HFFc6 (cell line): ENCODE results near the gene C11orf42. TPM values are rescaled to one million over a fixed set of nuclear protein-coding genes. Genes with fewer than 3 reads are reported as not detected.

Source experiments
- DNase-seq: peaks from one replicate; pipeline ENCODE4 v3.0.0-alpha.2; 2018
- H3K27ac Mint-ChIP-seq: 2 replicates; pipeline ENCODE4 v1.8.0; 2020; ENCODE audit warnings: mild to moderate bottlenecking, mixed read lengths
- H3K27me3 Mint-ChIP-seq: 2 replicates; pipeline ENCODE4 v1.8.0; 2021; ENCODE audit warnings: mild to moderate bottlenecking, moderate library complexity, mixed read lengths; ENCODE audit not compliant: insufficient read depth
- H3K36me3 Mint-ChIP-seq: 2 replicates; pipeline ENCODE4 v1.8.0; 2021; ENCODE audit warnings: low read depth, mixed read lengths
- H3K4me1 Mint-ChIP-seq: 2 replicates; pipeline ENCODE4 v1.8.0; 2020; ENCODE audit warnings: low read depth, mixed read lengths
- H3K4me3 Mint-ChIP-seq: 2 replicates; pipeline ENCODE4 v1.8.0; 2020; ENCODE audit warnings: mild to moderate bottlenecking, moderate library complexity, mixed read lengths
- H3K9me3 Mint-ChIP-seq: 2 replicates; pipeline ENCODE4 v1.8.0; 2020; ENCODE audit warnings: mild to moderate bottlenecking, mixed read lengths
- CTCF ChIP-seq: fragments of 200-600 bp; sonication (generic); IDR thresholded peaks from 2 replicates; pipeline ENCODE4 v1.5.0; 2021; ENCODE audit warnings: antibody characterized with exemption, mild to moderate bottlenecking
- total RNA-seq, 6 experiments: library from RNA; stranded (reverse); fragmentation: NEBNext Ultra II Directional; extraction: Animal tissue kit (Norgen Biotek cat#: 25700); gene quantifications; 2 replicates in 1 of 6; 3 replicates in 5 of 6; pipeline ENCODE4 v1.2.3, GENCODE V29; 2021

C11orf42 gene
- total RNA-seq, 6 experiments from 2014 or later, result not detected

- Mint-ChIP-seq H3K4me3 (no peak overlapping the region), H3K27ac (peak overlapping the region; percentile 72), H3K27me3 (no peaks in the 10 kb centered on the region; the same call in 1 of the 2 replicates), H3K4me1 (peaks cover 16% of the 10 kb centered on the region), H3K36me3 (peaks cover 19% of the 10 kb centered on the region; the same call in 1 of the 2 replicates), H3K9me3 (no peaks in the 10 kb centered on the region)
- no peak for TF ChIP-seq CTCF
- DNase-seq, result peak; percentile 94
Measured at GRCh38 chr11:6219359-6219758, 14.0 kb downstream of the C11orf42 start.

GRCh38 chr11:6223854-6224253 is 18.5 kb downstream of the C11orf42 start:
- H3K9me3 Mint-ChIP-seq, result no peaks in the 10 kb centered on the region
- H3K36me3 Mint-ChIP-seq, result no peaks in the 10 kb centered on the region
- no peak overlapping the region for H3K4me3 Mint-ChIP-seq
- no peaks in the 10 kb centered on the region; the same call in 1 of the 2 replicates for H3K27me3 Mint-ChIP-seq
- TF ChIP-seq CTCF, result no peak
- H3K4me1 Mint-ChIP-seq, result peaks cover 24% of the 10 kb centered on the region
- no peak for DNase-seq
- no peak overlapping the region for H3K27ac Mint-ChIP-seq

GRCh38 chr11:6224421-6224820 is 19.1 kb downstream of the C11orf42 start:
- no peak for DNase-seq
- no peaks in the 10 kb centered on the region for H3K9me3 Mint-ChIP-seq
- no peaks in the 10 kb centered on the region; the same call in 1 of the 2 replicates for H3K27me3 Mint-ChIP-seq
- H3K27ac Mint-ChIP-seq, result no peak overlapping the region
- H3K4me1 Mint-ChIP-seq, result peaks cover 18% of the 10 kb centered on the region
- TF ChIP-seq CTCF, result no peak
- H3K36me3 Mint-ChIP-seq, result no peaks in the 10 kb centered on the region
- no peak overlapping the region for H3K4me3 Mint-ChIP-seq

- no peaks in the 10 kb centered on the region; the same call in 1 of the 2 replicates for H3K27me3 Mint-ChIP-seq
- no peaks in the 10 kb centered on the region for H3K36me3 Mint-ChIP-seq
- no peak overlapping the region; the same call in 1 of the 2 replicates for H3K27ac Mint-ChIP-seq
- no peak for TF ChIP-seq CTCF
- no peak for DNase-seq
- H3K9me3 Mint-ChIP-seq, result no peaks in the 10 kb centered on the region
- H3K4me1 Mint-ChIP-seq, result peaks cover 12% of the 10 kb centered on the region
- H3K4me3 Mint-ChIP-seq, result no peak overlapping the region
Measured at GRCh38 chr11:6225024-6225423, 19.7 kb downstream of the C11orf42 start.

GRCh38 chr11:6225896-6226295 is 20.5 kb downstream of the C11orf42 start:
- no peak for DNase-seq
- no peaks in the 10 kb centered on the region for H3K9me3 Mint-ChIP-seq
- no peaks in the 10 kb centered on the region; the same call in 1 of the 2 replicates for H3K27me3 Mint-ChIP-seq
- peaks cover 9% of the 10 kb centered on the region for H3K4me1 Mint-ChIP-seq
- no peaks in the 10 kb centered on the region for H3K36me3 Mint-ChIP-seq
- TF ChIP-seq CTCF, result no peak
- H3K4me3 Mint-ChIP-seq, result no peak overlapping the region
- no peak overlapping the region for H3K27ac Mint-ChIP-seq

GRCh38 chr11:6228520-6228919 is 23.2 kb downstream of the C11orf42 start:
- H3K4me3 Mint-ChIP-seq, result no peak overlapping the region
- H3K9me3 Mint-ChIP-seq, result no peaks in the 10 kb centered on the region
- no peaks in the 10 kb centered on the region for H3K36me3 Mint-ChIP-seq
- H3K27me3 Mint-ChIP-seq, result no peaks in the 10 kb centered on the region; the same call in 1 of the 2 replicates
- H3K27ac Mint-ChIP-seq, result no peak overlapping the region
- TF ChIP-seq CTCF, result no peak
- DNase-seq, result no peak
- H3K4me1 Mint-ChIP-seq, result peaks cover 18% of the 10 kb centered on the region
